Liver (tissue), 9 donors: ENCODE data around the gene PPP2R2B. TPM values are rescaled to one million over a fixed set of nuclear protein-coding genes. Genes with fewer than 3 reads are reported as not detected.

Experiments
- DNase-seq: peaks from one replicate; pipeline ENCODE4 v3.0.0-alpha.2; 2017; ENCODE audit warnings: low spot score
- H3K27ac ChIP-seq, 2 donors: one replicate each; pipeline ENCODE4 v1.7.0; 2013; ENCODE audit warnings: inconsistent platforms in 2 of 2, low read length in 2 of 2, control low read depth in 1 of 2, low read depth in 1 of 2, mild to moderate bottlenecking in 1 of 2
- H3K27me3 ChIP-seq, 4 donors: one replicate each; pipeline versions ENCODE4 v1.6.1 to v1.7.0; 2013; ENCODE audit warnings: low read length in 3 of 4, inconsistent platforms in 1 of 4, mild to moderate bottlenecking in 1 of 4, moderate library complexity in 1 of 4; ENCODE audit not compliant: control insufficient read depth in 4 of 4, insufficient read depth in 4 of 4
- H3K36me3 ChIP-seq, 4 donors: one replicate each; pipeline versions ENCODE4 v1.6.1 to v1.7.0; 2013; ENCODE audit warnings: low read length in 3 of 4, mild to moderate bottlenecking in 3 of 4, low read depth in 1 of 4, moderate library complexity in 1 of 4; ENCODE audit not compliant: control insufficient read depth in 4 of 4, insufficient read depth in 3 of 4
- H3K4me1 ChIP-seq, 4 donors: one replicate each; pipeline versions ENCODE4 v1.6.1 to v1.7.0; 2013; ENCODE audit warnings: low read length in 3 of 4, mild to moderate bottlenecking in 3 of 4, moderate library complexity in 1 of 4; ENCODE audit not compliant: control insufficient read depth in 4 of 4, insufficient read depth in 4 of 4
- H3K4me3 ChIP-seq, 3 donors: one replicate each; pipeline versions ENCODE4 v1.6.1 to v1.7.0; 2013; ENCODE audit warnings: low read length in 3 of 3, control low read depth in 1 of 3, low read depth in 1 of 3, mild to moderate bottlenecking in 1 of 3
- H3K9ac ChIP-seq, 2 donors: one replicate each; pipeline ENCODE4 v1.7.0; 2013; ENCODE audit warnings: low read length in 2 of 2, mild to moderate bottlenecking in 2 of 2, moderate library complexity in 2 of 2, control low read depth in 1 of 2, low read depth in 1 of 2
- H3K9me3 ChIP-seq, 4 donors: one replicate each; pipeline versions ENCODE4 v1.6.1 to v1.7.0; 2013; ENCODE audit warnings: low read length in 3 of 4; ENCODE audit not compliant: control insufficient read depth in 4 of 4
- EGR1 ChIP-seq, 2 donors: IDR thresholded peaks; 2 replicates each; pipeline ENCODE4 v1.6.1; 2016 to 2018; ENCODE audit warnings: antibody characterized with exemption in 2 of 2, low read depth in 2 of 2
- FOXA1 ChIP-seq: IDR thresholded peaks from 2 replicates; pipeline ENCODE4 v1.6.1; 2016; ENCODE audit warnings: antibody characterized with exemption
- GABPA ChIP-seq, 2 donors: IDR thresholded peaks in 1 of 2; conservative IDR thresholded peaks in 1 of 2; 2 replicates each; pipeline ENCODE4 v1.6.1; 2016; ENCODE audit warnings: antibody characterized with exemption in 2 of 2, mild to moderate bottlenecking in 1 of 2, moderate library complexity in 1 of 2
- HNF4A ChIP-seq, 2 donors: conservative IDR thresholded peaks; 2 replicates each; pipeline ENCODE4 v1.6.1; 2016; ENCODE audit warnings: antibody characterized with exemption in 2 of 2, mild to moderate bottlenecking in 2 of 2
- HNF4G ChIP-seq: IDR thresholded peaks from 2 replicates; pipeline ENCODE4 v1.6.1; 2016; ENCODE audit warnings: antibody characterized with exemption
- JUND ChIP-seq, 2 donors: IDR thresholded peaks; 2 replicates each; pipeline ENCODE4 v1.6.1; 2016; ENCODE audit warnings: antibody characterized with exemption in 2 of 2
- NR2F2 ChIP-seq: IDR thresholded peaks from 2 replicates; pipeline ENCODE4 v1.6.1; 2016; ENCODE audit warnings: antibody characterized with exemption
- RAD21 ChIP-seq, 2 donors: IDR thresholded peaks; 2 replicates each; pipeline ENCODE4 v1.6.1; 2016; ENCODE audit warnings: antibody characterized with exemption in 2 of 2, mild to moderate bottlenecking in 2 of 2
- RXRA ChIP-seq, 2 donors: IDR thresholded peaks; 2 replicates each; pipeline ENCODE4 v1.6.1; 2017 to 2018; ENCODE audit warnings: antibody characterized with exemption in 2 of 2, mild to moderate bottlenecking in 1 of 2
- SP1 ChIP-seq: IDR thresholded peaks from 2 replicates; pipeline ENCODE4 v1.6.1; 2018; ENCODE audit warnings: antibody characterized with exemption, mild to moderate bottlenecking
- TAF1 ChIP-seq: conservative IDR thresholded peaks from 2 replicates; pipeline ENCODE4 v1.6.1; 2016; ENCODE audit warnings: antibody characterized with exemption, mild to moderate bottlenecking
- YY1 ChIP-seq: IDR thresholded peaks from 2 replicates; pipeline ENCODE4 v1.6.1; 2016; ENCODE audit warnings: antibody characterized with exemption, mild to moderate bottlenecking
- WGBS: extraction: QIAGEN DNeasy Blood & Tissue Kit; methylation state at CpG from one replicate; pipeline ENCODE4 v1.1.7; 2013; 5-methylcytosine and 5-hydroxymethylcytosine counted together
- polyA plus RNA-seq, 2 donors: library from polyadenylated mRNA; stranded (reverse) in 1 of 2; unstranded in 1 of 2; fragments of 200-250 nt in 1 of 2; fragments of >200 nt in 1 of 2; fragmentation: Nextera tagmentation in 1 of 2; extraction: Ambion mirVana in 1 of 2; gene quantifications; one replicate each; pipeline versions ENCODE4 v1.2.1 to v1.2.3, GENCODE V29; 2013 to 2015
- total RNA-seq, 2 donors: library from RNA; depleted of rRNA; stranded (reverse); fragments of >200 nt; gene quantifications; one replicate each; pipeline ENCODE4 v1.2.3, GENCODE V29; 2014
- TF ChIP-seq, protein P1 (sequence below): IDR thresholded peaks from 2 replicates; pipeline ENCODE4 v1.6.1; 2016; ENCODE audit warnings: antibody characterized with exemption
- TF ChIP-seq, protein P2 (sequence below): fragments of 150-350 bp; IDR thresholded peaks from 2 replicates; pipeline ENCODE4 v1.5.1; 2017; ENCODE audit warnings: improper control_type of control experiment, low read depth, low read length; ENCODE audit not compliant: missing input control
- TF ChIP-seq, protein P3 (sequence below): IDR thresholded peaks from 2 replicates; pipeline ENCODE4 v1.6.1; 2016; ENCODE audit warnings: antibody characterized with exemption
- TF ChIP-seq, protein P4 (sequence below): IDR thresholded peaks from 2 replicates; pipeline ENCODE4 v1.6.1; 2016; ENCODE audit warnings: antibody characterized with exemption, mild to moderate bottlenecking
- donor health status: healthy.
- donor health status: healthy.
- donor health status: healthy.
- donor health status: healthy.
- donor health status: healthy.

The PPP2R2B gene
- total and polyA plus RNA-seq, 4 donors: 0.15 to 6.3 (median 0.40) TPM

DNA sequence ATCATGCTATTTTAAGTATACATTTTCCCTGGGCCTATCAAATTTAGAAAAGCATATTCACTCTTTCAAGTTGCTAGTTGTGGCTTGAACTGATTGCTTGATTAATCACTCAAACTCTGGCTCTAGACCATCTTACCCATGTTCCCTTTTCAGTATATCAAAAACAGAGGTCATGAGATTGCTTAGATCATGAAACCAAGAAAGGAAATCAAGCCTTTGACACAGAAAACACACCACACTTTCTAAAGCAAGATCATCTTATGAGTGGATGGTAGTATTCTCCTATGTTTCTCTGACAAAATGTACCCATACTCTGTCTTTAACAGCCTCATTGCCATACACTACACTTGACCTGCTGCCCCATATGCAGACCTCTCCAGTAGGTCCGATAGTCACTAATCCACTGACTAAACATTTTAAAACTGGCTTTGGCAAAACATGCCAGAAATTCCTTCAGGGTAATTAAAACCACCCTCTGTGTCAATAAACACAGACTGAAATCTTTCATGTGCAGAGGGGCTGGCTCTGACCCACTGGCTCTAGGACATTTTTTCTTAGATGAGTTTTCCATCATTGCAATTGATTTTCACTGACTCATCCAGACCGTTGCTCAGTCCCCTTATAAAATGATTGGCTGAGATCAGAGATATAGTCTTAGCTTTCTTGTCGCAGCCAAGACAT is 18.2 kb downstream of the PPP2R2B start:
- no peaks in the 10 kb centered on the region for H3K9me3 ChIP-seq
- no peaks in the 10 kb centered on the region for H3K27me3 ChIP-seq
- WGBS: 67% methylated on average over 3 of the region's 3 CpGs
- no peak for DNase-seq
- no peaks in the 10 kb centered on the region for H3K36me3 ChIP-seq
- H3K9ac ChIP-seq: no peak overlapping the region
- H3K27ac ChIP-seq: no peak overlapping the region
- no peaks in the 10 kb centered on the region for H3K4me1 ChIP-seq
- H3K4me3 ChIP-seq: no peak overlapping the region
- no peak for TF ChIP-seq NR2F2
- no peak for TF ChIP-seq HNF4A (conservative IDR thresholded peaks at IDR 0.05)
- TF ChIP-seq FOXA1: no peak
- TF ChIP-seq, protein P1, sequence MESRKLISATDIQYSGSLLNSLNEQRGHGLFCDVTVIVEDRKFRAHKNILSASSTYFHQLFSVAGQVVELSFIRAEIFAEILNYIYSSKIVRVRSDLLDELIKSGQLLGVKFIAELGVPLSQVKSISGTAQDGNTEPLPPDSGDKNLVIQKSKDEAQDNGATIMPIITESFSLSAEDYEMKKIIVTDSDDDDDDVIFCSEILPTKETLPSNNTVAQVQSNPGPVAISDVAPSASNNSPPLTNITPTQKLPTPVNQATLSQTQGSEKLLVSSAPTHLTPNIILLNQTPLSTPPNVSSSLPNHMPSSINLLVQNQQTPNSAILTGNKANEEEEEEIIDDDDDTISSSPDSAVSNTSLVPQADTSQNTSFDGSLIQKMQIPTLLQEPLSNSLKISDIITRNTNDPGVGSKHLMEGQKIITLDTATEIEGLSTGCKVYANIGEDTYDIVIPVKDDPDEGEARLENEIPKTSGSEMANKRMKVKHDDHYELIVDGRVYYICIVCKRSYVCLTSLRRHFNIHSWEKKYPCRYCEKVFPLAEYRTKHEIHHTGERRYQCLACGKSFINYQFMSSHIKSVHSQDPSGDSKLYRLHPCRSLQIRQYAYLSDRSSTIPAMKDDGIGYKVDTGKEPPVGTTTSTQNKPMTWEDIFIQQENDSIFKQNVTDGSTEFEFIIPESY: no peak
- TF ChIP-seq GABPA (IDR thresholded peaks at IDR 0.05 in 1 of 2, conservative IDR thresholded peaks at IDR 0.05 in 1 of 2): no peak
- TF ChIP-seq, protein P2, sequence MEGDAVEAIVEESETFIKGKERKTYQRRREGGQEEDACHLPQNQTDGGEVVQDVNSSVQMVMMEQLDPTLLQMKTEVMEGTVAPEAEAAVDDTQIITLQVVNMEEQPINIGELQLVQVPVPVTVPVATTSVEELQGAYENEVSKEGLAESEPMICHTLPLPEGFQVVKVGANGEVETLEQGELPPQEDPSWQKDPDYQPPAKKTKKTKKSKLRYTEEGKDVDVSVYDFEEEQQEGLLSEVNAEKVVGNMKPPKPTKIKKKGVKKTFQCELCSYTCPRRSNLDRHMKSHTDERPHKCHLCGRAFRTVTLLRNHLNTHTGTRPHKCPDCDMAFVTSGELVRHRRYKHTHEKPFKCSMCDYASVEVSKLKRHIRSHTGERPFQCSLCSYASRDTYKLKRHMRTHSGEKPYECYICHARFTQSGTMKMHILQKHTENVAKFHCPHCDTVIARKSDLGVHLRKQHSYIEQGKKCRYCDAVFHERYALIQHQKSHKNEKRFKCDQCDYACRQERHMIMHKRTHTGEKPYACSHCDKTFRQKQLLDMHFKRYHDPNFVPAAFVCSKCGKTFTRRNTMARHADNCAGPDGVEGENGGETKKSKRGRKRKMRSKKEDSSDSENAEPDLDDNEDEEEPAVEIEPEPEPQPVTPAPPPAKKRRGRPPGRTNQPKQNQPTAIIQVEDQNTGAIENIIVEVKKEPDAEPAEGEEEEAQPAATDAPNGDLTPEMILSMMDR: no peak
- no peak for TF ChIP-seq RAD21 (IDR thresholded peaks at IDR 0.05)
- TF ChIP-seq JUND (IDR thresholded peaks at IDR 0.05): no peak

DNA sequence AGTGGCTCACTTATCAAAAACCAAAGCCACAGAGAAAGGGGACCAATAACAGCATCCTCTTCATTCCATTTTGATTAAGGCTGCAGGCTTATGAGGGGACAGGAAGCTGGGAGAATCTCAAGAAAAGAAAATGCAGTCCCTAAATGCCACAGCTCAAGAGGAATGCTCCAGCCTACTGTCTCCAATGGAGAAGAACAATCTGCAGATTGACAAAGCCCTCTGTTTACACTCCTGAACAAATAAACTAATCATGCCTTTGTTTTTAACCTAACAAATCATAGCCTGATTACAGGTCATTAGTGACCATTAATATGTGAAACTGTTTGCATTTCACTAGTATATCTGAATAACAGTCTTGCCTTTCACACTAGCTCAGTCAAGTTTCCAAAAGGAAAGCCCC is 26.5 kb downstream of the PPP2R2B start:
- Histone ChIP-seq H3K27ac (no peak overlapping the region), H3K9ac (no peak overlapping the region)

More for the DNA sequence above, 26.5 kb downstream of the PPP2R2B start:
- Histone ChIP-seq H3K36me3 (no peaks in the 10 kb centered on the region), H3K9me3 (no peaks in the 10 kb centered on the region), H3K4me1 (peaks cover 0 to 17% (median 12%) of the 10 kb centered on the region in 4 donors), H3K4me3 (no peak overlapping the region), H3K27me3 (no peaks in the 10 kb centered on the region)
- TF ChIP-seq, protein P3, sequence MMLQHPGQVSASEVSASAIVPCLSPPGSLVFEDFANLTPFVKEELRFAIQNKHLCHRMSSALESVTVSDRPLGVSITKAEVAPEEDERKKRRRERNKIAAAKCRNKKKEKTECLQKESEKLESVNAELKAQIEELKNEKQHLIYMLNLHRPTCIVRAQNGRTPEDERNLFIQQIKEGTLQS: no peak
- TF ChIP-seq HNF4G (no peak), SP1 (no peak), NR2F2 (no peak), RAD21 (IDR thresholded peaks at IDR 0.05) (no peak), YY1 (no peak), TAF1 (no peak), GABPA (IDR thresholded peaks at IDR 0.05 in 1 of 2, conservative IDR thresholded peaks at IDR 0.05 in 1 of 2) (no peak), HNF4A (conservative IDR thresholded peaks at IDR 0.05) (no peak), EGR1 (IDR thresholded peaks at IDR 0.05; ENCODE audit: low read depth in 2 of 2) (no peak), RXRA (IDR thresholded peaks at IDR 0.05) (no peak), JUND (IDR thresholded peaks at IDR 0.05) (no peak), FOXA1 (no peak)
- TF ChIP-seq, protein P1: no peak
- TF ChIP-seq, protein P2: no peak
- TF ChIP-seq, protein P4, sequence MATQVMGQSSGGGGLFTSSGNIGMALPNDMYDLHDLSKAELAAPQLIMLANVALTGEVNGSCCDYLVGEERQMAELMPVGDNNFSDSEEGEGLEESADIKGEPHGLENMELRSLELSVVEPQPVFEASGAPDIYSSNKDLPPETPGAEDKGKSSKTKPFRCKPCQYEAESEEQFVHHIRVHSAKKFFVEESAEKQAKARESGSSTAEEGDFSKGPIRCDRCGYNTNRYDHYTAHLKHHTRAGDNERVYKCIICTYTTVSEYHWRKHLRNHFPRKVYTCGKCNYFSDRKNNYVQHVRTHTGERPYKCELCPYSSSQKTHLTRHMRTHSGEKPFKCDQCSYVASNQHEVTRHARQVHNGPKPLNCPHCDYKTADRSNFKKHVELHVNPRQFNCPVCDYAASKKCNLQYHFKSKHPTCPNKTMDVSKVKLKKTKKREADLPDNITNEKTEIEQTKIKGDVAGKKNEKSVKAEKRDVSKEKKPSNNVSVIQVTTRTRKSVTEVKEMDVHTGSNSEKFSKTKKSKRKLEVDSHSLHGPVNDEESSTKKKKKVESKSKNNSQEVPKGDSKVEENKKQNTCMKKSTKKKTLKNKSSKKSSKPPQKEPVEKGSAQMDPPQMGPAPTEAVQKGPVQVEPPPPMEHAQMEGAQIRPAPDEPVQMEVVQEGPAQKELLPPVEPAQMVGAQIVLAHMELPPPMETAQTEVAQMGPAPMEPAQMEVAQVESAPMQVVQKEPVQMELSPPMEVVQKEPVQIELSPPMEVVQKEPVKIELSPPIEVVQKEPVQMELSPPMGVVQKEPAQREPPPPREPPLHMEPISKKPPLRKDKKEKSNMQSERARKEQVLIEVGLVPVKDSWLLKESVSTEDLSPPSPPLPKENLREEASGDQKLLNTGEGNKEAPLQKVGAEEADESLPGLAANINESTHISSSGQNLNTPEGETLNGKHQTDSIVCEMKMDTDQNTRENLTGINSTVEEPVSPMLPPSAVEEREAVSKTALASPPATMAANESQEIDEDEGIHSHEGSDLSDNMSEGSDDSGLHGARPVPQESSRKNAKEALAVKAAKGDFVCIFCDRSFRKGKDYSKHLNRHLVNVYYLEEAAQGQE: no peak
- DNase-seq: no peak
